ENCODE results near the gene USP14. TPM values are rescaled to one million over a fixed set of nuclear protein-coding genes. Genes with fewer than 3 reads are reported as not detected.
"Not testable (repeated sequence)": the region's sequence is repeated elsewhere in the genome, so short reads cannot be mapped to it uniquely, and the experiment has no call there.

Gene USP14
- total and polyA plus RNA-seq, 2 experiments from 2014 or later, result 82.4 to 83.5 TPM

GRCh38 chr18:109130-109921, 49.0 kb upstream of the USP14 start:
- peak; percentile 15 for DNase-seq (ENCODE audit: low spot score)
- H2AFZ ChIP-seq; H4K20me1 ChIP-seq (replicated peaks; ENCODE audit: insufficient read depth); H3K9me2 ChIP-seq (ENCODE audit: insufficient read depth); H3F3A ChIP-seq (replicated peaks; ENCODE audit: low read depth); H3K4me3 Mint-ChIP-seq; H3K27me3 ChIP-seq (ENCODE audit: insufficient read depth); H3K27ac Mint-ChIP-seq; H3K36me3 ChIP-seq (ENCODE audit: insufficient read depth); H3K27ac ChIP-seq (ENCODE audit: low read depth); ATAC-seq; H3K79me2 ChIP-seq (replicated peaks; ENCODE audit: insufficient read depth); H3K4me1 ChIP-seq (ENCODE audit: insufficient read depth); H3K4me1 Mint-ChIP-seq; H3K4me3 ChIP-seq; H3K4me2 ChIP-seq: not testable (repeated sequence)
- H3K36me3 Mint-ChIP-seq (ENCODE audit: low read depth), result peaks cover 39% of the 10 kb centered on the region
- peaks cover 38% of the 10 kb centered on the region for H3K27me3 Mint-ChIP-seq (ENCODE audit: insufficient read depth, low read depth, poor library complexity)
- peaks cover 65% of the 10 kb centered on the region for H3K9me3 Mint-ChIP-seq
- peak; percentile 72 for TF ChIP-seq CREB1 (CRISPR knock-in tag; IDR thresholded peaks at IDR 0.05; ENCODE audit: low read depth)
- TF ChIP-seq, protein P1, sequence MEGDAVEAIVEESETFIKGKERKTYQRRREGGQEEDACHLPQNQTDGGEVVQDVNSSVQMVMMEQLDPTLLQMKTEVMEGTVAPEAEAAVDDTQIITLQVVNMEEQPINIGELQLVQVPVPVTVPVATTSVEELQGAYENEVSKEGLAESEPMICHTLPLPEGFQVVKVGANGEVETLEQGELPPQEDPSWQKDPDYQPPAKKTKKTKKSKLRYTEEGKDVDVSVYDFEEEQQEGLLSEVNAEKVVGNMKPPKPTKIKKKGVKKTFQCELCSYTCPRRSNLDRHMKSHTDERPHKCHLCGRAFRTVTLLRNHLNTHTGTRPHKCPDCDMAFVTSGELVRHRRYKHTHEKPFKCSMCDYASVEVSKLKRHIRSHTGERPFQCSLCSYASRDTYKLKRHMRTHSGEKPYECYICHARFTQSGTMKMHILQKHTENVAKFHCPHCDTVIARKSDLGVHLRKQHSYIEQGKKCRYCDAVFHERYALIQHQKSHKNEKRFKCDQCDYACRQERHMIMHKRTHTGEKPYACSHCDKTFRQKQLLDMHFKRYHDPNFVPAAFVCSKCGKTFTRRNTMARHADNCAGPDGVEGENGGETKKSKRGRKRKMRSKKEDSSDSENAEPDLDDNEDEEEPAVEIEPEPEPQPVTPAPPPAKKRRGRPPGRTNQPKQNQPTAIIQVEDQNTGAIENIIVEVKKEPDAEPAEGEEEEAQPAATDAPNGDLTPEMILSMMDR (conservative IDR thresholded peaks at IDR 0.05; ENCODE audit: low read depth in 2 of 2), result peak; percentile 20 to 57; a peak in 3 of 4 replicates

- not testable (repeated sequence) for ATAC-seq; H3K27ac ChIP-seq (ENCODE audit: low read depth); H3F3A ChIP-seq (replicated peaks; ENCODE audit: low read depth); H3K4me2 ChIP-seq; H4K20me1 ChIP-seq (replicated peaks; ENCODE audit: insufficient read depth); H2AFZ ChIP-seq; H3K36me3 ChIP-seq (ENCODE audit: insufficient read depth); H3K79me2 ChIP-seq (replicated peaks; ENCODE audit: insufficient read depth); H3K4me3 Mint-ChIP-seq; H3K27ac Mint-ChIP-seq; H3K4me1 ChIP-seq (ENCODE audit: insufficient read depth); H3K9me2 ChIP-seq (ENCODE audit: insufficient read depth); DNase-seq (ENCODE audit: low spot score); H3K4me3 ChIP-seq; H3K4me1 Mint-ChIP-seq; H3K27me3 ChIP-seq (ENCODE audit: insufficient read depth)
- H3K36me3 Mint-ChIP-seq (ENCODE audit: low read depth), result peaks cover 39% of the 10 kb centered on the region
- H3K27me3 Mint-ChIP-seq (ENCODE audit: insufficient read depth, low read depth, poor library complexity), result peaks cover 38% of the 10 kb centered on the region
- 0 out of 2 replicates have a peak, but pooled peaks have one; percentile 11 for TF ChIP-seq CREB1 (CRISPR knock-in tag; IDR thresholded peaks at IDR 0.05; ENCODE audit: low read depth)
- H3K9me3 Mint-ChIP-seq, result peaks cover 63% of the 10 kb centered on the region
Measured at GRCh38 chr18:109922-110261, 48.5 kb upstream of the USP14 start.

DNA sequence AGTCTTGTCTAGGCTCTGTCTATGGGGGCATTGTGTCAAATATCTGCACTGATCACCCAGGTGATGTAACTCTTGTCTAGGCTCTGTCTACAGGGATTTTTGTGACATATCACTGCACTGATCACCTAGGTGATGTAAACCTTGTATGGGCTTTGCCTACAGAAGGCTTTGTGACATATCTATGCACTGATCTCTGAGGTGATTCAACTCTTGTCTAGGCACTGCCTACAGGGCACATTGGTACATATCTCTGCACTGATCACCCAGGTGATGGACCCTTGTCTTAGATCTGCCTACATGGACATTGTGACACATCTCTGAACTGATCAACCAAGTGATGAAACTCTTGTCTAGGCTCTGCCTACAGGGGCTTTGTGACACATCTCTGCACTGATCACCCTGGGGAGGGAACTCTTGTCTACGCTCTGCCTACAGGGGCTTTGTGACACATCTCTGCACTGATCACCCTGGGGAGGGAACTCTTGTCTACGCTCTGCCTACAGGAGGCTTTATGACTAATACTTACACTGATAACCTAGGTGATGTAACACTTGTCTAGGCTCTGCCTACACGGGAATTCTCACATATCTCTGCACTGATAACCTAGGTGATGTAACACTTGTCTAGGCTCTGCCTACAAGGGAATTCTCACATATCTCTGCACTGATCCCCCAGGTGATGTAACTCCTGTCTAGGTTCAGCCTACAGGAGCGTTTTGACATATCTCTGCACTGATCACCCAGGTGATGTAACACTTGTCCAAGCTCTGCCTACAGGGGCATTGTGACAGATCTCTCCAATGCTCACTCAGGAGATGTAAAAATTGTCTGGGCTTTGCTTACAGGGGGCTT, 47.8 kb upstream of the USP14 start:
- not testable (repeated sequence) for H3F3A ChIP-seq (replicated peaks; ENCODE audit: low read depth); ATAC-seq; H3K4me1 ChIP-seq (ENCODE audit: insufficient read depth); H3K4me2 ChIP-seq; H2AFZ ChIP-seq; H3K79me2 ChIP-seq (replicated peaks; ENCODE audit: insufficient read depth); H3K27me3 ChIP-seq (ENCODE audit: insufficient read depth); H4K20me1 ChIP-seq (replicated peaks; ENCODE audit: insufficient read depth); H3K36me3 ChIP-seq (ENCODE audit: insufficient read depth); H3K27ac ChIP-seq (ENCODE audit: low read depth); H3K9me2 ChIP-seq (ENCODE audit: insufficient read depth); H3K4me1 Mint-ChIP-seq; H3K27ac Mint-ChIP-seq; DNase-seq (ENCODE audit: low spot score)
- Mint-ChIP-seq H3K36me3 (ENCODE audit: low read depth) (peaks cover 39% of the 10 kb centered on the region), H3K9me3 (peaks cover 63% of the 10 kb centered on the region), H3K4me3 (peak overlapping the region; percentile 74; the same call in 1 of the 3 replicates), H3K27me3 (ENCODE audit: insufficient read depth, low read depth, poor library complexity) (peaks cover 38% of the 10 kb centered on the region)
- H3K4me3 ChIP-seq, result 0 out of 2 replicates have a peak overlapping the region, but pooled peaks have one; percentile 20

All from GM23338 (cell line).